ENCODE data around the gene ADAMTS20. TPM values are rescaled to one million over a fixed set of nuclear protein-coding genes. Genes with fewer than 3 reads are reported as not detected.

The ADAMTS20 gene
- total RNA-seq, 1 experiment from 2014 or later: 2.7 TPM

GRCh38 chr12:43434614-43435013 is 117.4 kb downstream of the ADAMTS20 start:
- H3K4me1 Mint-ChIP-seq: no peaks in the 10 kb centered on the region

More at GRCh38 chr12:43434614-43435013, 117.4 kb downstream of the ADAMTS20 start:
- Histone ChIP-seq H3K4me1 (ENCODE audit: insufficient read depth, low read length) (no peaks in the 10 kb centered on the region), H3K18ac (ENCODE audit: insufficient read length, low read depth, low read length) (no peak overlapping the region), H3K56ac (ENCODE audit: insufficient read length, low read depth, low read length) (no peak overlapping the region), H3K23me2 (ENCODE audit: insufficient read length, low read depth, low read length, poor library complexity, severe bottlenecking) (no peaks in the 10 kb centered on the region), H4K5ac (ENCODE audit: insufficient read length, low read depth, low read length) (no peak overlapping the region), H3K23ac (ENCODE audit: insufficient read length, low read depth, low read length) (no peak overlapping the region), H4K8ac (replicated peaks; ENCODE audit: insufficient read length, low read depth, low read length) (no peak overlapping the region), H3K9me3 (ENCODE audit: control insufficient read depth, low read depth, low read length) (no peaks in the 10 kb centered on the region), H3K14ac (ENCODE audit: insufficient read depth, low read length) (no peak overlapping the region), H4K91ac (ENCODE audit: insufficient read length, low read depth, low read length) (no peak overlapping the region), H3K79me2 (ENCODE audit: insufficient read depth, low read length) (no peaks in the 10 kb centered on the region), H3K27ac (ENCODE audit: insufficient read length, low read depth, low read length) (no peak overlapping the region), H2BK120ac (ENCODE audit: low read depth, low read length, poor library complexity, severe bottlenecking) (no peak overlapping the region), H3K4ac (ENCODE audit: low read depth, low read length) (no peak overlapping the region), H3K9ac (ENCODE audit: extremely low read depth, insufficient read length, low read length) (no peak overlapping the region), H4K20me1 (ENCODE audit: control insufficient read depth, insufficient read depth, insufficient read length) (no peaks in the 10 kb centered on the region), H3K27me3 (ENCODE audit: insufficient read depth, low read length) (no peaks in the 10 kb centered on the region), H2BK15ac (ENCODE audit: low read depth, low read length) (no peak overlapping the region), H2BK5ac (ENCODE audit: insufficient read length, low read length) (no peak overlapping the region), H3T11ph (ENCODE audit: low read length) (no peak overlapping the region), H2AFZ (ENCODE audit: low read length) (no peak overlapping the region), H3K79me1 (ENCODE audit: insufficient read depth, low read depth, low read length, poor library complexity, severe bottlenecking) (no peaks in the 10 kb centered on the region), H2BK12ac (ENCODE audit: insufficient read length, low read depth, low read length) (no peak overlapping the region), H2AK5ac (ENCODE audit: insufficient read length, low read length) (no peak overlapping the region), H3K4me2 (ENCODE audit: insufficient read depth, insufficient read length, low read length) (no peak overlapping the region), H2BK20ac (ENCODE audit: low read depth, low read length, poor library complexity, severe bottlenecking) (no peak overlapping the region)
- no peak for TF ChIP-seq CTCF (conservative IDR thresholded peaks at IDR 0.05)
- Mint-ChIP-seq H3K27ac (no peak overlapping the region), H3K36me3 (ENCODE audit: insufficient read depth in 1 of 3, low read depth in 3 of 3) (peaks cover 0 to 17% (median 9%) of the 10 kb centered on the region in 3 experiments; a peak in 5 of 7 replicates), H3K4me3 (no peak overlapping the region), H3K9me3 (no peaks in the 10 kb centered on the region), H3K27me3 (ENCODE audit: low read depth) (no peaks in the 10 kb centered on the region)
- no peak for DNase-seq
- no CpG with 5 or more reads among the region's 2 CpGs for WGBS (ENCODE audit: extremely low coverage, insufficient read length, low lambda C conversion rate)
